Transverse colon (tissue), 4 donors: Measurements from ENCODE around the gene MADCAM1. TPM values are rescaled to one million over a fixed set of nuclear protein-coding genes. Genes with fewer than 3 reads are reported as not detected.

Source experiments
- DNase-seq: peaks from one replicate; pipeline ENCODE4 v3.0.0-alpha.2; 2019
- H3K27ac ChIP-seq, 4 donors: fragments of 200-600 bp; sonication (generic); 2 replicates each; pipeline ENCODE4 v1.5.1; 2016 to 2018; ENCODE audit warnings: inconsistent platforms in 4 of 4
- H3K27me3 ChIP-seq: fragments of 200-600 bp; sonication (generic); 2 replicates; pipeline ENCODE4 v1.5.1; 2017; ENCODE audit warnings: inconsistent platforms
- H3K36me3 ChIP-seq, 4 donors: fragments of 200-600 bp; sonication (generic); 2 replicates each; pipeline ENCODE4 v1.5.1; 2017 to 2019; ENCODE audit warnings: inconsistent platforms in 4 of 4
- H3K4me1 ChIP-seq, 4 donors: fragments of 200-600 bp; sonication (generic); 2 replicates each; pipeline ENCODE4 v1.5.1; 2017 to 2020; ENCODE audit warnings: inconsistent platforms in 4 of 4
- H3K4me3 ChIP-seq, 4 donors: fragments of 200-600 bp; sonication (generic); 1 replicate in 1 of 4; 2 replicates in 3 of 4; pipeline versions ENCODE4 v1.5.1 to v1.6.1; 2017 to 2019; ENCODE audit warnings: inconsistent platforms in 4 of 4
- H3K9me3 ChIP-seq, 2 donors: fragments of 200-600 bp; sonication (generic); 2 replicates each; pipeline ENCODE4 v1.5.1; 2017 to 2019; ENCODE audit warnings: inconsistent platforms in 2 of 2
- CTCF ChIP-seq, 5 experiments: fragments of 200-600 bp in 3 of 5; fragments of 450-650 bp in 2 of 5; sonication (generic) in 3 of 5; IDR thresholded peaks; 1 replicate in 2 of 5; 2 replicates in 3 of 5; pipeline ENCODE4 v1.5.1; 2016 to 2017; ENCODE audit warnings: antibody characterized with exemption in 5 of 5, inconsistent platforms in 3 of 5, mild to moderate bottlenecking in 2 of 5, moderate library complexity in 1 of 5
- EP300 ChIP-seq: sonication (generic); formaldehyde crosslinking; IDR thresholded peaks from one replicate; pipeline ENCODE4 v1.6.1; 2017; ENCODE audit warnings: antibody characterized with exemption, low read depth
- POLR2A ChIP-seq: fragments of 450-650 bp; IDR thresholded peaks from one replicate; pipeline ENCODE4 v1.6.1; 2016; ENCODE audit warnings: antibody characterized with exemption, mild to moderate bottlenecking, moderate library complexity
- POLR2AphosphoS5 ChIP-seq, 3 donors: sonication (generic); formaldehyde crosslinking; IDR thresholded peaks; one replicate each; pipeline ENCODE4 v1.6.1; 2016; ENCODE audit warnings: antibody characterized with exemption in 3 of 3
- WGBS, 2 donors: methylation state at CpG; one replicate each; pipeline ENCODE4 v1.1.5; 2018; ENCODE audit warnings: low coverage in 1 of 2; 5-methylcytosine and 5-hydroxymethylcytosine counted together
- in situ Hi-C, 4 donors: fragments of 200-750 bp; cut with MboI; loops; one replicate each; pipeline versions ENCODE4 v1.15.0 to v1.15.1; 2017; ENCODE audit warnings: low sequenced_read_pairs in 3 of 4, low pct_ligation_motif_present in 1 of 4, low pct_unique_long_range_greater_than_20kb in 1 of 4
- intact Hi-C: fragments of 100-400 bp; cut with DNase I; formaldehyde crosslinking; loops from one replicate; pipeline ENCODE4 v1.15.1; 2023; ENCODE audit warnings: low total_unique reads
- total RNA-seq, 4 donors: library from RNA; depleted of rRNA; stranded (reverse); fragments of >200 nt; gene quantifications; one replicate each; pipeline ENCODE4 v1.1.0, GENCODE V29; 2016

The MADCAM1 gene
- total RNA-seq, 4 donors from 2014 or later, result 0.68 to 6.7 (median 2.9) TPM

- TF ChIP-seq POLR2A, result no peak
- TF ChIP-seq EP300, result no peak
- H3K4me3 ChIP-seq, result no peak overlapping the region
- intact Hi-C loops (no loop called here), in situ Hi-C loops (no loop called here)
- no peaks in the 10 kb centered on the region for H3K27me3 ChIP-seq
- peaks cover 8 to 16% (median 12%) of the 10 kb centered on the region in 4 donors for H3K4me1 ChIP-seq
- no peaks in the 10 kb centered on the region for H3K9me3 ChIP-seq
- H3K27ac ChIP-seq, result no peak overlapping the region
- peaks cover 0 to 28% (median 4%) of the 10 kb centered on the region in 4 donors for H3K36me3 ChIP-seq
- no peak for DNase-seq
- WGBS, 2 donors, result 84% methylated on average over 32 of the region's 40 CpGs; no CpG with 5 or more reads in 1 of the 2 donors
Measured at GRCh38 chr19:538641-539428, 42.5 kb downstream of the MADCAM1 start.

- no peak for DNase-seq
- Histone ChIP-seq H3K9me3 (no peaks in the 10 kb centered on the region), H3K36me3 (peaks cover 0 to 28% (median 4%) of the 10 kb centered on the region in 4 donors), H3K4me3 (no peak overlapping the region), H3K27ac (no peak overlapping the region), H3K4me1 (peaks cover 4 to 10% (median 8%) of the 10 kb centered on the region in 4 donors), H3K27me3 (no peaks in the 10 kb centered on the region)
- WGBS, 2 donors, result 90% methylated on average over 22 of the region's 30 CpGs; no CpG with 5 or more reads in 1 of the 2 donors
- in situ Hi-C loops (no loop called here), intact Hi-C loops (no loop called here)
- TF ChIP-seq POLR2AphosphoS5 (IDR thresholded peaks at IDR 0.05), result no peak
- TF ChIP-seq EP300, result no peak
- no peak for TF ChIP-seq POLR2A
- no peak for TF ChIP-seq CTCF (IDR thresholded peaks at IDR 0.05)
Measured at GRCh38 chr19:539429-540030, 43.2 kb downstream of the MADCAM1 start.

GRCh38 chr19:540867-541637 lies 44.8 kb downstream of the MADCAM1 start:
- Histone ChIP-seq H3K4me3 (no peak overlapping the region), H3K9me3 (no peaks in the 10 kb centered on the region), H3K4me1 (no peaks in the 10 kb centered on the region), H3K27me3 (no peaks in the 10 kb centered on the region), H3K27ac (no peak overlapping the region), H3K36me3 (peaks cover 0 to 26% (median 4%) of the 10 kb centered on the region in 4 donors)
- no peak for DNase-seq
- TF ChIP-seq POLR2A, result no peak
- no peak for TF ChIP-seq EP300
- no peak for TF ChIP-seq CTCF (IDR thresholded peaks at IDR 0.05)
- TF ChIP-seq POLR2AphosphoS5 (IDR thresholded peaks at IDR 0.05), result no peak
- in situ Hi-C loops (no loop called here), intact Hi-C loops (no loop called here)
- WGBS, 2 donors, result 90 to 91% methylated on average over 12 to 51 of the region's 51 CpGs

- no peak overlapping the region for H3K27ac ChIP-seq
- no peak for DNase-seq
- intact Hi-C loops, result no loop called here
- H3K27me3 ChIP-seq, result no peaks in the 10 kb centered on the region
- no peaks in the 10 kb centered on the region for H3K9me3 ChIP-seq
- no peaks in the 10 kb centered on the region for H3K4me1 ChIP-seq
- WGBS, 2 donors, result 91 to 100% methylated on average over 1 to 26 of the region's 26 CpGs
- no peak for TF ChIP-seq POLR2AphosphoS5 (IDR thresholded peaks at IDR 0.05)
- H3K36me3 ChIP-seq, result peaks cover 0 to 19% (median 2%) of the 10 kb centered on the region in 4 donors
- H3K4me3 ChIP-seq, result no peak overlapping the region
- in situ Hi-C loops, result no loop called here
Measured at GRCh38 chr19:541699-542098, 45.4 kb downstream of the MADCAM1 start.
